Skeletal muscle satellite cell (primary cell): ENCODE measurements around the gene GPANK1. TPM values are rescaled to one million over a fixed set of nuclear protein-coding genes. Genes with fewer than 3 reads are reported as not detected.
"Not testable (repeated sequence)": the region's sequence is repeated elsewhere in the genome, so short reads cannot be mapped to it uniquely, and the experiment has no call there.

Experiments
- H3K27me3 ChIP-seq: 2 replicates; pipeline ENCODE4 v1.7.0; 2013; ENCODE audit warnings: low read length; ENCODE audit not compliant: control insufficient read depth, insufficient read depth
- H3K36me3 ChIP-seq: 2 replicates; pipeline ENCODE4 v1.7.0; 2013; ENCODE audit warnings: mild to moderate bottlenecking, control low read depth, low read length; ENCODE audit not compliant: insufficient read depth
- H3K4me1 ChIP-seq: 2 replicates; pipeline ENCODE4 v1.7.0; 2013; ENCODE audit warnings: low read length; ENCODE audit not compliant: control insufficient read depth, insufficient read depth
- H3K4me2 ChIP-seq: 2 replicates; pipeline ENCODE4 v1.7.0; 2013; ENCODE audit warnings: mild to moderate bottlenecking, low read length
- H3K4me3 ChIP-seq: 2 replicates; pipeline ENCODE4 v1.7.0; 2013; ENCODE audit warnings: low read length
- H3K9ac ChIP-seq: 2 replicates; pipeline ENCODE4 v1.7.0; 2013; ENCODE audit warnings: mild to moderate bottlenecking, low read depth, low read length, moderate library complexity
- H3K9me3 ChIP-seq: replicated peaks from 2 replicates; pipeline ENCODE4 v1.7.0; 2013; ENCODE audit warnings: mild to moderate bottlenecking, control low read depth, low read length
- total RNA-seq: library from RNA; depleted of rRNA; stranded (reverse); fragments of >200 nt; gene quantifications from 2 replicates; pipeline ENCODE4 v1.2.3, GENCODE V29; 2012; rRNA removed

The GPANK1 gene
- total RNA-seq, result 31.0 and 37.0 TPM in 2 replicates

DNA sequence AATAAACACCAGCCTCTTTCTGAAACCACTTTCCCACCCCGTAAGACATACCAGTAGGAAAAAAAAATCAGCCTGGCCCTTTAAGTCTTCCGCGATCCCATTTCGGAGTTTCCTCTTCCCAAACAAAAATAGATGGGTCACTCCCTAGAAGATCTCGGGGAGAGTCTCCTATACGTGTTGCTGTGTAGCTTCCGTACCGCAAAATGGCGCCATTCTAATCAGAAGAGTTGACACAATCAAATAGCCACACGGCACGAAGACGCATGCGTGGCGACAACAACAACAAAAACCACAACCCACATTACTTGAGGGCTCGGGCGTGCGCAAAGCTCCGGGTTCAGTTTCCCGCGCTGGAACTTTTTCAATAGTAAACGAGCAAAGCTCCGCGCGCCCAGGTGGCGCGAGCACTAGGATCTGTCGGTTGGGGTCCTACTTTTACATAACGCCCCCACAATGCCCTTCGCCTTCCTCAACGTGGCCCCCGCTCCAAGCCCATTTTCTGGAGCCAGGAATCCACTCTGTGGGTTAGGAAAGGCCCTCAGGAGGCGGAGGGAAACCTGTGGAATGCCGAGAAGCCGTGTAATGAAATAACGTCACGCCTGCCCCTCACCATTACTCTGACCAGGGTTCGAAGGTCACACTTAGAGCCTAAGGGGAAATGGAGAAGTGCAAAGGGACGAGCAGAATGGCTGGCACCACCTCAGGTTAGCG is at the start of gene GPANK1:
TSS of gene GPANK1 (minus strand) at position 208 of the 711 bp plus-strand sequence. CDS start 519 bp downstream, outside the sequence.
- Histone ChIP-seq H3K4me2 (peak within 1 kb of the TSS; percentile 92), H3K36me3 (peaks cover 34% of the 10 kb centered on the region), H3K9ac (peak within 1 kb of the TSS; percentile 94), H3K4me3 (peak within 1 kb of the TSS; percentile 97), H3K4me1 (peaks cover 26% of the 10 kb centered on the region), H3K9me3 (no peaks in the 10 kb centered on the region), H3K27me3 (no peaks in the 10 kb centered on the region)

DNA sequence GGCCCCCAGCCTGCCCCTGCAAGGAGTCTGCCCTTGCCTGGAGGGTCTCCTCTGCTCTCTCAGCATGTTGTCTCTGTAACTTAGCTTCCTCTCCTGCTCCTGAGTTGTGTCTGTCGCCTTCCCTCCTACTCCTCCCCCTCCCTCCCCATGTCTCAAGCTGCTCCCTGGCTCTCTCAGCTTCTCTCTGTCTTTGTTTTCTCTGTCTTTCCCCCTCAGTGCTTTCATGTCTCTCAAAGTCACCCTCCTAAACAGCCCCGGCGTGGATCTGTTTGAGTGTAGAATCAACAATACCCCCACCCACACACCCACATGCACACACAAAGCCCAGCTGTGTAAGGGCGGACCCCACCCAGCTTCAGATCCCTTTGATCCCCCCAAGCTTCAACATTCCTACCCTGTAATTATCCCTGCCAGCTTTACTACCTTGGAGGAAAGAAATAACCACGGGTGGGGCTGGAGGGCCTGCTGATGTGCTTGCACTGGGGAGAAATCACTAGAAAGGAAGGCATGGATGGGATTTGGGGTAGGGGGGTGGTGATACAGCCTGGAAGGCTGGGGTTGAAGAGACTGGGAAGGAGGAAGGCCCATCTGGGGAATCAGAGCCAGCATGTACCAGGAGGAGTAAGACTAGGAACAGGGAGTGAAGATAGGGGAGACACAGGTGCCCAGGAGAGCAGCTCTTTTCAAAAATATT is 49.3 kb upstream of the GPANK1 start:
- H3K4me1 ChIP-seq, result no peaks in the 10 kb centered on the region
- no peaks in the 10 kb centered on the region for H3K36me3 ChIP-seq
- H3K4me3 ChIP-seq, result no peak overlapping the region
- H3K9me3 ChIP-seq, result no peaks in the 10 kb centered on the region
- H3K27me3 ChIP-seq, result peaks cover 4% of the 10 kb centered on the region
- H3K4me2 ChIP-seq, result no peak overlapping the region
- no peak overlapping the region for H3K9ac ChIP-seq

DNA sequence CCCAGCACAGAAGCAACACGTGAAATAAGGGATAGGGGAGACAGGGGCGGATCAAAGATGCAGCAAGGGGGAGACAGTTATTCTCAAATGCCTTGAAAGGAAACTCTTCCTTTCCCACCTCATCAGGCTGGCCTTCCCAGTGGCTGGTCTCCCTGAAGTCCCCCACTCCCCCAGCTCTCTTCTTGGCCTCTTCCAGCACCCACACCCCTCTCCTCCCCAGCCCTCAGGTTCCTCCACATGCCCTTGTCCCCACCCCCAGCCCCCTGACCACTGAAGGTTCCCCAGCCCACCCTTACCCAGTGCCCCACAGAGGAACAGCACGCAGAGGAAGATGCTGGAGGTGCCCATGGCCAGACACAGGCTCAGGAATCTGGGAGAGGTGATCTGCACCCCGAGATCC is 48.7 kb upstream of the GPANK1 start:
- Histone ChIP-seq H3K27me3 (peaks cover 4% of the 10 kb centered on the region), H3K4me1 (no peaks in the 10 kb centered on the region), H3K9me3 (no peaks in the 10 kb centered on the region), H3K4me3 (no peak overlapping the region), H3K36me3 (no peaks in the 10 kb centered on the region), H3K4me2 (no peak overlapping the region), H3K9ac (no peak overlapping the region)

DNA sequence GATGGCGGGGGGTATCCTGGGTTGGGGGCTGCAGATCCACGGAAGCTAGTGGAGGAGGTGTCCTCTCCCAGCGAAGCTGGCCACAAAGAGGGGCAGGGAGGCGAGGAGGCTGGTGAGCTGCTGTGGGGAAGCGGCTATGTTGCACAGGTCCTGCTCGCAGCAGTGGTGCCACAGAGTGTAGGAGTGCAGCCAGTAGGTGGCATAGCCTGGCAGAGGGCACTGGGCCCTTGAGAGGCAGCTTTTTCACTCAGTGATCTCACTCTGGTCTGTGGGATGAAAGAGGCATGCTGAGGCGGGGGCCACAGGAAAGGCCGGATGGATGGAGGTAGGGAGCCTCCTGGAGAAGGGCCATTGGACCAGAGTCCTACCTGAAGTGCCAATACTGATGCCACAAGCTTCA is 47.5 kb upstream of the GPANK1 start:
- H3K9ac ChIP-seq, result no peak overlapping the region
- H3K36me3 ChIP-seq, result no peaks in the 10 kb centered on the region
- no peak overlapping the region for H3K4me3 ChIP-seq
- no peak overlapping the region for H3K4me2 ChIP-seq
- H3K27me3 ChIP-seq, result peaks cover 4% of the 10 kb centered on the region
- no peaks in the 10 kb centered on the region for H3K4me1 ChIP-seq
- no peaks in the 10 kb centered on the region for H3K9me3 ChIP-seq

DNA sequence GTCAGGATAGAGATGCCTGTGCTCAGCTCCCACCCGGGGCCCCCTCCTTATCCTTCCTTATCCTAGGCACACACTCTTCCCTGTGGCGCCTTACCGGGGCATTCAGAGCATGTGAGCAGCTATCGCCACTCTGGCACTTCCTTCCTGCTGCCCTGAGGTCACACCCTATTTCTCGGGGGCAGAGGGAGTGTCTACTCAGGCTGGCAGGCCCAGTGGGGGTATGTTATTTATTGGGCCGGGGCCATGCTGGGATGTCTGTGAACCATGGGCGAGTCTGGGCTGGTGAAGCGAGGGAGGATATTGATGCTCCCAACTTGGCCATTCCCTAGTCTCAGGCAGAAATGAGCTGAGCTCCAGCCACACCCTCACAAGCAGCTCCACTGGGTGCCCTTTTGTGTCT is 46.4 kb upstream of the GPANK1 start:
- no peak overlapping the region for H3K9ac ChIP-seq
- no peak overlapping the region for H3K4me2 ChIP-seq
- H3K9me3 ChIP-seq, result no peaks in the 10 kb centered on the region
- peaks cover 4% of the 10 kb centered on the region for H3K27me3 ChIP-seq
- H3K36me3 ChIP-seq, result no peaks in the 10 kb centered on the region
- H3K4me3 ChIP-seq, result no peak overlapping the region
- no peaks in the 10 kb centered on the region for H3K4me1 ChIP-seq

DNA sequence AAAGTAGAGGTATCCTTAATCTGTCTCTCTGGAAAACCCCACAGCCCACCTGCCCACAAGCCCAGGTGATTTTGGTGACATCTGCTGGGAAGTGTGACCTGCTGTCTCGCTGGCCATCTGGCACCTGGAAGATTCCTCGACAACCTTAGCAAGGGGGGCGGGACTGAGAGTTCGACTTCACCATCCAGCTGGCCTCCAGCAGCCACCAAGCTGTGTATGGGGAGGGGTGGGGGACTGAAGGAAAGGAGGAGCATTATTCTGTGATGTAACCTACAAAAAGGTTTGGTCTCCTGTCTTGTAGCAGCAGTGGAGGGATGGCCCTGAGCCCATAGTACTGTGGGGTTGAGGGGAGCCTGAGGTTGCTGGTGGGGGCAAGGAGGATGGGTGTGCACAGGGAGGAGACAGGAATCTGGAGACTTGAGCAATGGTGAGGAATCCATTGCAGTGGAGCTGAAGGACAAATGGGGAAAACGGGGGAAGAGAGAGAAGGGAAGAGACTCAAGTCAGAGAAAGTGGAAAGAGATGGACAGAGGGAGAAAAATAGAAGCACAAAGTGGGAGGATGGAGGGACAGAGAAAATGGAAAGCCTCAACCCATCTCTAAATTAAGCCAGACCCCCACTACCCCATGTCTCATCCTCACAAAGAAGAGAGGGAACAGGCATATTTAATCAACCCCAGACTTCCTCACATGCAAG is 45.9 kb upstream of the GPANK1 start:
- Histone ChIP-seq H3K4me2 (no peak overlapping the region), H3K9me3 (no peaks in the 10 kb centered on the region), H3K4me1 (no peaks in the 10 kb centered on the region), H3K27me3 (peaks cover 4% of the 10 kb centered on the region), H3K4me3 (no peak overlapping the region), H3K36me3 (no peaks in the 10 kb centered on the region), H3K9ac (no peak overlapping the region)

DNA sequence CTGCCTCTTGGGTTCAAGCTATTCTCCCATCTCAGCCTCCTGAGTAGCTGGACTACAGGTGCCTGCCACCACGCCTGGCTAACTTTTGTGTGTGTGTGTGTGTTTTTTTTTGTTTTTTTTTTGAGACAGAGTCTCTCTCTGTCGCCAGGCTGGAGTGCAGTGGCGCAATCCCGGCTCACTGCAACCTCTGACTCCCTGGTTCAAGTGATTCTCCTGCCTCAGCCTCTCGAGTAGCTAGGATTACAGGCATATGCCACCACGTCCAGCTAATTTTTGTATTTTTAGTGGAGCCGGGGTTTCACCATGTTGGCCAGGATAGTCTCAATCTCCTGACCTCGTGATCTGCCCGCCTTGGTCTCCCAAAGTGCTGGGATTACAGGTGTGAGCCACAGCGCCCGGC is 44.4 kb upstream of the GPANK1 start:
- not testable (repeated sequence) for H3K4me2 ChIP-seq, H3K4me1 ChIP-seq, H3K9ac ChIP-seq, H3K27me3 ChIP-seq, H3K36me3 ChIP-seq, H3K4me3 ChIP-seq, H3K9me3 ChIP-seq

DNA sequence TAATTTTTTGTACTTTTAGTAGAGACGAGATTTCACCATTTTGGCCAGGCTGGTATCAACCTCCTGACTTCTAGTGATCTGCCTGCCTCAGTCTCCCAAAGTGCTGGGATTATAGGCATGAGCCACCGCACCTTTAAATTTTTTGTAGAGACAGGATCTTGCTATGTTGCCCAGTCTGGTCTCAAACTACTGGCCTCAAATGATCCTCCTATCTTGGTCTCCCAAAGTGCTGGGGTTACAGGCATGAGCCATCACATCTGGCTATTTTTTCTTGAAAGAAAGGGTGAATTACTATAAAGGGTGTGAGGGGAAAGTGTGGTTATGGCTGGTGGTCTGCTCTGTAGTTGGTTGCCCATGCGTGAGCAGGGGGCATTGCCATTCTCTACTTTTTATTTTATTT is 43.4 kb upstream of the GPANK1 start:
- Histone ChIP-seq H3K27me3 (peaks cover 2% of the 10 kb centered on the region), H3K4me1 (peaks cover 8% of the 10 kb centered on the region), H3K9ac (no peak overlapping the region), H3K9me3 (no peaks in the 10 kb centered on the region), H3K4me2 (no peak overlapping the region), H3K4me3 (no peak overlapping the region), H3K36me3 (no peaks in the 10 kb centered on the region)

DNA sequence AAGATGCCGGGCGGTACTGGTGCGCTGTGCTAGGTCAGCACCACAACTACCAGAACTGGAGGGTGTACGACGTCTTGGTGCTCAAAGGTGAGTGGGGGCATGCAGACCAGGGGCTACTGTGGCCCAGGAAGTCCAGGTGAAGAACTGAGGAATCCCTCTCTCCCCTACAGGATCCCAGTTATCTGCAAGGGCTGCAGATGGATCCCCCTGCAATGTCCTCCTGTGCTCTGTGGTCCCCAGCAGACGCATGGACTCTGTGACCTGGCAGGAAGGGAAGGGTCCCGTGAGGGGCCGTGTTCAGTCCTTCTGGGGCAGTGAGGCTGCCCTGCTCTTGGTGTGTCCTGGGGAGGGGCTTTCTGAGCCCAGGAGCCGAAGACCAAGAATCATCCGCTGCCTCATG is 42.9 kb upstream of the GPANK1 start:
- H3K9ac ChIP-seq, result no peak overlapping the region
- H3K4me1 ChIP-seq, result peaks cover 8% of the 10 kb centered on the region
- H3K27me3 ChIP-seq, result no peaks in the 10 kb centered on the region
- no peak overlapping the region for H3K4me2 ChIP-seq
- H3K4me3 ChIP-seq, result no peak overlapping the region
- H3K36me3 ChIP-seq, result no peaks in the 10 kb centered on the region
- H3K9me3 ChIP-seq, result no peaks in the 10 kb centered on the region

DNA sequence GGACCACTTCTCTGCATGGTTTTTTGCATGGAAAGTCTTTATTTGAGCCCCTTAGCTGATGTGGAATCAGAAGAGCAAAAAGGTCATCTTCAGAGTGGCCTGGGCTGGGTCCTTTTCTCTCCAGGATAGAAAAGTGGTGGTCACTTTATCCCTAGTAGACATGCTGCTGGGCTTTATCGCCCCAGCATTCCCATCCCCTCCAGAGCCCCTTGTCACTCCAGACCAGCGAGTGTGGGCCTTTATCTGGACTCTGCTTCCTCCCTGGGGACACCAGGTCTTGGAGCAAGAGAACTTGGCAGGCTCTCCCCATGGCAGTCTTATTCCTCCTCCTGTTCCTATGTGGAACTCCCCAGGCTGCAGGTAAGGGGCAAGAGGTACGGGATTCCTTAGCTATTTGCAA is 41.8 kb upstream of the GPANK1 start, which contains the start of gene LY6G6F:
TSS of gene LY6G6F (plus strand) at position 268 of the 400 bp plus-strand sequence. CDS start at position 309, 41 bp downstream.
- Histone ChIP-seq H3K36me3 (no peaks in the 10 kb centered on the region), H3K9me3 (no peaks in the 10 kb centered on the region), H3K4me3 (no peak within 1 kb of the TSS), H3K4me1 (peaks cover 15% of the 10 kb centered on the region), H3K9ac (no peak within 1 kb of the TSS), H3K27me3 (no peaks in the 10 kb centered on the region), H3K4me2 (no peak within 1 kb of the TSS)

DNA sequence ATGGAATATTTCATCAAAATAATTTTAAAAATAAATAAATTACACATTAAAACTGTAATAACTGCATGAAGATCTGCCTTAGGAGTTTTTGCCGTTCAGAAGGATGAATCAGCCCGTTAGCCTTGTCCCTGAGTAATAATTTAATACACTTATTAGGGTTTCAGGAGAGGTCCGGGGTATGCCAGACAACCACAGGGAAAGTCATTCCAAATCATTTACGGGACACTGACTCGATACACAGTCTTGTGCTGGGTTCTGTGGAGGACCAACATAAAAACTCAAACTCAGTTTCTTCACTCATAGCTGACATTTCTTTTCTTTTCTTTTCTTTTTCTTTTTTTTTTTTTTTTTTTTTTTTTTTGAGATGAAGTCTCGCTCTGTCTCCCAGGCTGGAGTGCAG is 41.1 kb upstream of the GPANK1 start:
- H3K9me3 ChIP-seq, result no peaks in the 10 kb centered on the region
- H3K36me3 ChIP-seq, result no peaks in the 10 kb centered on the region
- no peak overlapping the region for H3K4me3 ChIP-seq
- H3K27me3 ChIP-seq, result no peaks in the 10 kb centered on the region
- H3K4me2 ChIP-seq, result no peak overlapping the region
- H3K4me1 ChIP-seq, result peaks cover 21% of the 10 kb centered on the region
- H3K9ac ChIP-seq, result no peak overlapping the region
